SU-DHL-6 (cell line): ENCODE data around the gene CNKSR1.

Source experiments
- EZH2phosphoT487 ChIP-seq: fragments of 200-600 bp; sonication (generic), shearing (Covaris generic); conservative IDR thresholded peaks from 2 replicates; pipeline ENCODE4 v1.6.1; 2018; ENCODE audit warnings: mild to moderate bottlenecking, antibody characterized with exemption, low read length, moderate library complexity, mixed read lengths
- TF ChIP-seq, protein P1 (sequence below): fragments of 200-600 bp; sonication (generic); IDR thresholded peaks from one replicate; pipeline ENCODE4 v1.5.1; 2017; ENCODE audit warnings: antibody characterized with exemption, mild to moderate bottlenecking, low read length, moderate library complexity; ENCODE audit not compliant: insufficient read depth, poor library complexity, severe bottlenecking

DNA sequence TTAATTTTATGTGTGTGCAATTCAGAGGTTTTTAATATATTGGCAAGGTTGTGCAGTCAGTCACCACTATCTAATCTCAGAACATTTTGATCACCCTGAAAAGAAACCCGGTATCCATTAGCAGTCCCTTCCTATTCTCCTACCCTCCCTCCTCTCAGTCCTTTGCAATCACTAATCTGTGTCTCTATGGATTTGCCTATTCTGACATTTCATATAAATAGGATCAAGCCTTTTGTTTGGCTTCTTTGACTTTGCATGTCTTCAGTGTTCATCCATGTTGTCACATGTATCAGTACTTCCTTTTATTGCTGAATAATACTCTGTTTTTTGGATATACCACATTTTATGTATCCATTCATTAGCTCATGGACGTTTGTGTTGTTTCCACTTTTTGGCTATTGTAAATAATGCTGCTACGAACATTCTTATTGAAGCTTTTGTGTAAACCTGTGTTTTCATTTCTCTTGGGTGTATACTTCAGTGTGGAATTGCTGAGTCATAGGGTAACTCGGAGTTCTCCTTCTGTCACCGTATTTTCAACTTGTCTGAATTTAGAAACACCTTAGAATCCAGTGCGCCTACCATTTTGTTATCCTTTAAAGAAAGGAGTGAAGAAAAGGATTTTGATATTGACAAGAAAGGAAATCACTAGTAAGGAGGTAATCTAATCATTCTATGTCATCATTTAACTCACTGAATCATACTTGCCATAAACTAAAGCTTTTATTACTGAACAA, 60.1 kb downstream of the CNKSR1 start:
- TF ChIP-seq, protein P1, sequence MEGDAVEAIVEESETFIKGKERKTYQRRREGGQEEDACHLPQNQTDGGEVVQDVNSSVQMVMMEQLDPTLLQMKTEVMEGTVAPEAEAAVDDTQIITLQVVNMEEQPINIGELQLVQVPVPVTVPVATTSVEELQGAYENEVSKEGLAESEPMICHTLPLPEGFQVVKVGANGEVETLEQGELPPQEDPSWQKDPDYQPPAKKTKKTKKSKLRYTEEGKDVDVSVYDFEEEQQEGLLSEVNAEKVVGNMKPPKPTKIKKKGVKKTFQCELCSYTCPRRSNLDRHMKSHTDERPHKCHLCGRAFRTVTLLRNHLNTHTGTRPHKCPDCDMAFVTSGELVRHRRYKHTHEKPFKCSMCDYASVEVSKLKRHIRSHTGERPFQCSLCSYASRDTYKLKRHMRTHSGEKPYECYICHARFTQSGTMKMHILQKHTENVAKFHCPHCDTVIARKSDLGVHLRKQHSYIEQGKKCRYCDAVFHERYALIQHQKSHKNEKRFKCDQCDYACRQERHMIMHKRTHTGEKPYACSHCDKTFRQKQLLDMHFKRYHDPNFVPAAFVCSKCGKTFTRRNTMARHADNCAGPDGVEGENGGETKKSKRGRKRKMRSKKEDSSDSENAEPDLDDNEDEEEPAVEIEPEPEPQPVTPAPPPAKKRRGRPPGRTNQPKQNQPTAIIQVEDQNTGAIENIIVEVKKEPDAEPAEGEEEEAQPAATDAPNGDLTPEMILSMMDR, result no peak
- no peak for TF ChIP-seq EZH2phosphoT487
